Loucy (cell line): ENCODE data around the gene RBM20.
A peak's percentile ranks its signal among the peaks of the same experiment; 100 is the strongest.

Source experiments
- H2AFZ ChIP-seq: fragments of 200-600 bp; sonication (generic); 2 replicates; pipeline ENCODE4 v1.6.0; 2016; ENCODE audit warnings: antibody characterized with exemption, mild to moderate bottlenecking, low read length, moderate library complexity
- H3F3A ChIP-seq: fragments of 200-600 bp; 2 replicates; pipeline ENCODE4 v1.6.0; 2016; ENCODE audit warnings: antibody characterized with exemption, low read depth, mild to moderate bottlenecking
- H3K27me3 ChIP-seq: fragments of 200-600 bp; sonication (generic); 2 replicates; pipeline ENCODE4 v1.6.1; 2014; ENCODE audit warnings: low read length, mild to moderate bottlenecking; ENCODE audit not compliant: insufficient read depth, poor library complexity, severe bottlenecking
- H3K36me3 ChIP-seq: fragments of 200-600 bp; sonication (generic); 2 replicates; pipeline ENCODE4 v1.6.1; 2016; ENCODE audit warnings: low read length; ENCODE audit not compliant: insufficient read depth
- H3K4me1 ChIP-seq: fragments of 200-600 bp; sonication (generic); 2 replicates; pipeline ENCODE4 v1.5.1; 2014; ENCODE audit warnings: low read length, mild to moderate bottlenecking; ENCODE audit not compliant: insufficient read depth, poor library complexity, severe bottlenecking
- H3K4me2 ChIP-seq: fragments of 200-600 bp; sonication (generic); 2 replicates; pipeline ENCODE4 v1.6.0; 2014; ENCODE audit warnings: antibody characterized with exemption, low read length, low read depth, mild to moderate bottlenecking; ENCODE audit not compliant: poor library complexity, severe bottlenecking
- H3K4me3 ChIP-seq: fragments of 200-600 bp; sonication (generic); 2 replicates; pipeline ENCODE4 v1.5.1; 2014; ENCODE audit warnings: low read length, mild to moderate bottlenecking, mixed read lengths; ENCODE audit not compliant: poor library complexity, severe bottlenecking
- H3K79me2 ChIP-seq: fragments of 200-600 bp; sonication (generic); 2 replicates; pipeline ENCODE4 v1.6.1; 2014; ENCODE audit warnings: low read length; ENCODE audit not compliant: insufficient read depth
- H3K9ac ChIP-seq: fragments of 200-600 bp; sonication (generic); 2 replicates; pipeline ENCODE4 v1.6.0; 2014; ENCODE audit warnings: mild to moderate bottlenecking, low read depth, low read length, moderate library complexity; ENCODE audit not compliant: poor library complexity, severe bottlenecking
- H3K9me2 ChIP-seq: fragments of 200-600 bp; sonication (generic); replicated peaks from 2 replicates; pipeline ENCODE4 v1.6.1; 2016; ENCODE audit warnings: low read depth, low read length, mixed read lengths
- H3K9me3 ChIP-seq: fragments of 200-600 bp; sonication (generic); 2 replicates; pipeline ENCODE4 v1.6.1; 2014; ENCODE audit warnings: mild to moderate bottlenecking, antibody characterized with exemption, low read length, low read depth; ENCODE audit not compliant: insufficient read depth
- H4K20me1 ChIP-seq: fragments of 200-600 bp; sonication (generic); 2 replicates; pipeline ENCODE4 v1.6.0; 2014; ENCODE audit warnings: antibody characterized with exemption, low read length, mild to moderate bottlenecking; ENCODE audit not compliant: insufficient read depth, poor library complexity, severe bottlenecking
- EZH2phosphoT487 ChIP-seq: fragments of 200-600 bp; IDR thresholded peaks from 2 replicates; pipeline ENCODE4 v1.6.1; 2018; ENCODE audit warnings: antibody characterized with exemption, mild to moderate bottlenecking, moderate library complexity, borderline replicate concordance
- TF ChIP-seq, protein P1 (sequence below): fragments of 200-600 bp; sonication (generic); conservative IDR thresholded peaks from 2 replicates; pipeline ENCODE4 v1.5.1; 2014; ENCODE audit warnings: mild to moderate bottlenecking, antibody characterized with exemption, low read length

The RBM20 gene

GRCh38 chr10:110862961-110863360, 218.8 kb downstream of the RBM20 start:
- no peaks in the 10 kb centered on the region for H3K27me3 ChIP-seq
- H3K79me2 ChIP-seq, result no peaks in the 10 kb centered on the region
- H4K20me1 ChIP-seq, result no peaks in the 10 kb centered on the region
- H3K4me3 ChIP-seq, result no peak overlapping the region
- H3K9me3 ChIP-seq, result no peaks in the 10 kb centered on the region
- H3K4me1 ChIP-seq, result peaks cover 89% of the 10 kb centered on the region
- H3K9ac ChIP-seq, result no peak overlapping the region
- no peaks in the 10 kb centered on the region for H3K36me3 ChIP-seq
- peak overlapping the region; percentile 8; the same call in 1 of the 2 replicates for H2AFZ ChIP-seq
- TF ChIP-seq EZH2phosphoT487, result no peak
- TF ChIP-seq, protein P1, sequence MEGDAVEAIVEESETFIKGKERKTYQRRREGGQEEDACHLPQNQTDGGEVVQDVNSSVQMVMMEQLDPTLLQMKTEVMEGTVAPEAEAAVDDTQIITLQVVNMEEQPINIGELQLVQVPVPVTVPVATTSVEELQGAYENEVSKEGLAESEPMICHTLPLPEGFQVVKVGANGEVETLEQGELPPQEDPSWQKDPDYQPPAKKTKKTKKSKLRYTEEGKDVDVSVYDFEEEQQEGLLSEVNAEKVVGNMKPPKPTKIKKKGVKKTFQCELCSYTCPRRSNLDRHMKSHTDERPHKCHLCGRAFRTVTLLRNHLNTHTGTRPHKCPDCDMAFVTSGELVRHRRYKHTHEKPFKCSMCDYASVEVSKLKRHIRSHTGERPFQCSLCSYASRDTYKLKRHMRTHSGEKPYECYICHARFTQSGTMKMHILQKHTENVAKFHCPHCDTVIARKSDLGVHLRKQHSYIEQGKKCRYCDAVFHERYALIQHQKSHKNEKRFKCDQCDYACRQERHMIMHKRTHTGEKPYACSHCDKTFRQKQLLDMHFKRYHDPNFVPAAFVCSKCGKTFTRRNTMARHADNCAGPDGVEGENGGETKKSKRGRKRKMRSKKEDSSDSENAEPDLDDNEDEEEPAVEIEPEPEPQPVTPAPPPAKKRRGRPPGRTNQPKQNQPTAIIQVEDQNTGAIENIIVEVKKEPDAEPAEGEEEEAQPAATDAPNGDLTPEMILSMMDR, result no peak
- H3K4me2 ChIP-seq, result no peak overlapping the region
- no peaks in the 10 kb centered on the region for H3K9me2 ChIP-seq
- H3F3A ChIP-seq, result peaks cover 7% of the 10 kb centered on the region

- no peak for TF ChIP-seq EZH2phosphoT487
- TF ChIP-seq, protein P1, result no peak
- H4K20me1 ChIP-seq, result no peaks in the 10 kb centered on the region
- no peaks in the 10 kb centered on the region for H3K27me3 ChIP-seq
- H3K9ac ChIP-seq, result no peak overlapping the region
- H3K79me2 ChIP-seq, result no peaks in the 10 kb centered on the region
- no peaks in the 10 kb centered on the region for H3K36me3 ChIP-seq
- peaks cover 3% of the 10 kb centered on the region; the same call in 1 of the 2 replicates for H3F3A ChIP-seq
- peaks cover 89% of the 10 kb centered on the region for H3K4me1 ChIP-seq
- no peak overlapping the region for H2AFZ ChIP-seq
- H3K9me3 ChIP-seq, result no peaks in the 10 kb centered on the region
- H3K4me3 ChIP-seq, result no peak overlapping the region
- H3K9me2 ChIP-seq, result no peaks in the 10 kb centered on the region
- H3K4me2 ChIP-seq, result no peak overlapping the region
These were observed 219.2 kb downstream of the RBM20 start for GRCh38 chr10:110863361-110863760.

GRCh38 chr10:110863956-110864355, 219.8 kb downstream of the RBM20 start:
- no peaks in the 10 kb centered on the region for H3K79me2 ChIP-seq
- H3F3A ChIP-seq, result no peaks in the 10 kb centered on the region
- no peaks in the 10 kb centered on the region for H3K9me2 ChIP-seq
- H3K9me3 ChIP-seq, result no peaks in the 10 kb centered on the region
- no peak for TF ChIP-seq EZH2phosphoT487
- TF ChIP-seq, protein P1, result no peak
- H3K4me2 ChIP-seq, result no peak overlapping the region
- H4K20me1 ChIP-seq, result no peaks in the 10 kb centered on the region
- H3K27me3 ChIP-seq, result no peaks in the 10 kb centered on the region
- no peaks in the 10 kb centered on the region for H3K36me3 ChIP-seq
- H2AFZ ChIP-seq, result no peak overlapping the region
- no peak overlapping the region for H3K9ac ChIP-seq
- H3K4me3 ChIP-seq, result no peak overlapping the region
- peaks cover 89% of the 10 kb centered on the region for H3K4me1 ChIP-seq
